H1 (cell line): ENCODE data around the gene PRDM1. TPM values are rescaled to one million over a fixed set of nuclear protein-coding genes. Genes with fewer than 3 reads are reported as not detected.

Source experiments
- CHD1 ChIP-seq: IDR thresholded peaks from 2 replicates; pipeline ENCODE4 v1.6.1; 2012; ENCODE audit warnings: low read depth, low read length, improper control_type of control experiment
- HDAC2 ChIP-seq, 2 experiments: fragments of 300-600 bp in 1 of 2; sonication (generic) in 1 of 2; IDR thresholded peaks; 2 replicates each; pipeline ENCODE4 v1.6.1; 2011 to 2012; ENCODE audit warnings: low read depth in 2 of 2, low read length in 2 of 2, mild to moderate bottlenecking in 2 of 2, moderate library complexity in 2 of 2, borderline replicate concordance in 1 of 2, inconsistent platforms in 1 of 2
- KDM1A ChIP-seq: fragments of 200-600, 300-600 bp; sonication (generic); IDR thresholded peaks from 2 replicates; pipeline ENCODE4 v1.7.1; 2016; ENCODE audit warnings: mild to moderate bottlenecking, low read length, borderline replicate concordance
- RXRA ChIP-seq: IDR thresholded peaks from 2 replicates; pipeline ENCODE4 v1.6.1; 2011; ENCODE audit warnings: low read depth, mild to moderate bottlenecking, low read length, moderate library complexity; ENCODE audit not compliant: insufficient read depth
- SP1 ChIP-seq: IDR thresholded peaks from 2 replicates; pipeline ENCODE4 v1.6.1; 2011; ENCODE audit warnings: low read depth, low read length
- SP2 ChIP-seq: IDR thresholded peaks from 2 replicates; pipeline ENCODE4 v1.6.1; 2012; ENCODE audit warnings: mild to moderate bottlenecking, low read length, inconsistent platforms
- polyA plus RNA-seq, 7 experiments: library from polyadenylated mRNA; depleted of rRNA in 3 of 7; stranded (reverse) in 5 of 7; unstranded in 2 of 7; fragments of >200 nt in 5 of 7; fragments of 200-250 nt in 2 of 7; gene quantifications; 1 replicate in 5 of 7; 2 replicates in 1 of 7; 4 replicates in 1 of 7; pipeline versions ENCODE4 v1.2.1 to v1.2.3, GENCODE V29; 2011 to 2013; ENCODE audit warnings: missing spikeins in 2 of 7, mixed read lengths in 2 of 7
- total RNA-seq: library from RNA; stranded (reverse); fragmentation: NEBNext Ultra II Directional; extraction: Animal tissue kit (Norgen Biotek cat#: 25700); gene quantifications from 2 replicates; pipeline ENCODE4 v1.2.1, GENCODE V29; 2021
- TF ChIP-seq, protein P1 (sequence below): IDR thresholded peaks from 2 replicates; pipeline ENCODE4 v1.6.1; 2012; ENCODE audit warnings: low read length, inconsistent platforms

The PRDM1 gene
- total and polyA plus RNA-seq, 2 of the 8 experiments (the other 6 are each of a cell fraction or from before 2014, with no cell fraction given): 0.21 to 0.74 TPM

DNA sequence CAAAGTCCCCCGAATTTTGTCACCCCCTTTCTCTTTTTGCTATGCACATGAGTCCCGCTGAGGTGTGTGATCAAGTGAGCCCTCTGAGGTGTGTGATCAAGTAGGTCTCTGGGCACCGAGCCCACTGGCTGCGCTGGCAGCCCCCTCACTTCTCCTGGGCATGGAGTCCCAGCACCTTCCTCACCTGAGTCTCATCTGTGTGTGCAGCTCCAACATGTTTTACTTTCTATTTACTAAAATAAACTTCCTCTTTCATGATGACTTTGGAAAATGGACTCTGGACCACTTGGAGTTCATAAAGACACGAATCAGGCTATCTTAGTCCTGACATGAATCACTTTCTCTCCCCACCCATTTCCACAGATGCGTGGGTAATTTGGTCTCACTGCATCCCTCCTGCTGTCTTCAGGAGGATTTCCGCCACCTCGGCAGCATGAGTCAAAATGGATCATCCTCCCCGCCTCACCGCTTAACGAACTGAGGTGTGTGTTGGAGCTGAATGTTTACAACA, 39.8 kb downstream of the PRDM1 start (continued):
- no peak for TF ChIP-seq SP1
- TF ChIP-seq, protein P1, sequence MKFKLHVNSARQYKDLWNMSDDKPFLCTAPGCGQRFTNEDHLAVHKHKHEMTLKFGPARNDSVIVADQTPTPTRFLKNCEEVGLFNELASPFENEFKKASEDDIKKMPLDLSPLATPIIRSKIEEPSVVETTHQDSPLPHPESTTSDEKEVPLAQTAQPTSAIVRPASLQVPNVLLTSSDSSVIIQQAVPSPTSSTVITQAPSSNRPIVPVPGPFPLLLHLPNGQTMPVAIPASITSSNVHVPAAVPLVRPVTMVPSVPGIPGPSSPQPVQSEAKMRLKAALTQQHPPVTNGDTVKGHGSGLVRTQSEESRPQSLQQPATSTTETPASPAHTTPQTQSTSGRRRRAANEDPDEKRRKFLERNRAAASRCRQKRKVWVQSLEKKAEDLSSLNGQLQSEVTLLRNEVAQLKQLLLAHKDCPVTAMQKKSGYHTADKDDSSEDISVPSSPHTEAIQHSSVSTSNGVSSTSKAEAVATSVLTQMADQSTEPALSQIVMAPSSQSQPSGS: no peak
- TF ChIP-seq KDM1A: no peak
- no peak for TF ChIP-seq RXRA
- no peak for TF ChIP-seq SP2
- no peak for TF ChIP-seq HDAC2 (IDR thresholded peaks at IDR 0.05; ENCODE audit: borderline replicate concordance in 1 of 2, low read depth in 2 of 2, low read length in 2 of 2)
- TF ChIP-seq CHD1: no peak
- TF ChIP-seq, all 59 proteins: peak for 0
